ENCODE data around the gene TAF10. TPM values are rescaled to one million over a fixed set of nuclear protein-coding genes. Genes with fewer than 3 reads are reported as not detected.
A peak's percentile ranks its signal among the peaks of the same experiment; 100 is the strongest.

Gene TAF10
- total and polyA plus RNA-seq, 3 experiments from 2014 or later: 173 to 336 (median 175) TPM

- no peak overlapping the region for H3K4me3 ChIP-seq (ENCODE audit: low read length)
- H3K27ac ChIP-seq (ENCODE audit: low read depth, low read length): no peak overlapping the region
These were observed 15.2 kb upstream of the TAF10 start for GRCh38 chr11:6626971-6627761.

GRCh38 chr11:6625832-6626420 is 13.9 kb upstream of the TAF10 start:
- Mint-ChIP-seq H3K4me3 (no peak overlapping the region), H3K36me3 (peaks cover 0 to 16% (median 0%) of the 10 kb centered on the region in 3 donors), H3K4me1 (peaks cover 11 to 22% (median 22%) of the 10 kb centered on the region in 3 donors), H3K9me3 (no peaks in the 10 kb centered on the region), H3K27me3 (peaks cover 0 to 1% of the 10 kb centered on the region in 2 donors), H3K27ac (no peak overlapping the region)
- ChIA-PET POLR2A (interaction anchor here (1.5 kb wide), 1 partner anchor 13 kb away, joined by 6 read pairs; the partner anchor contains the start of gene TAF10), CTCF (interaction anchor here (0.8 kb wide), 1 partner anchor 21 kb away, joined by 3 read pairs; no protein-coding TSS in a partner anchor)
- Histone ChIP-seq H3K27ac (ENCODE audit: low read depth, low read length) (no peak overlapping the region), H3K4me3 (ENCODE audit: low read length) (no peak overlapping the region), H3K4me1 (ENCODE audit: insufficient read depth, low read length) (peaks cover 12% of the 10 kb centered on the region), H3K27me3 (ENCODE audit: insufficient read depth, low read length, poor library complexity, severe bottlenecking) (no peaks in the 10 kb centered on the region), H3K9me3 (ENCODE audit: low read length) (no peaks in the 10 kb centered on the region), H3K36me3 (ENCODE audit: insufficient read depth, low read length) (no peaks in the 10 kb centered on the region)
- peak in 1 of 5 donors; percentile 26 for DNase-seq

More at GRCh38 chr11:6626971-6627761, 15.2 kb upstream of the TAF10 start:
- peak overlapping the region; percentile 2 to 89 (median 74) for H3K27ac Mint-ChIP-seq
- ChIA-PET POLR2A (interaction anchor here (0.5 to 1.5 kb wide), 2 partner anchors 15 to 19 kb away, joined by 5 to 6 read pairs; partner anchors contain the start of gene TAF10), CTCF (interaction anchor here (1.0 to 1.6 kb wide), 5 partner anchors 8 to 56 kb away, joined by 3 to 5 read pairs (median 3); partner anchors contain the start of genes MRPL17, TAF10 and TPP1)
- Histone ChIP-seq H3K27me3 (ENCODE audit: insufficient read depth, low read length, poor library complexity, severe bottlenecking) (no peaks in the 10 kb centered on the region), H3K4me1 (ENCODE audit: insufficient read depth, low read length) (peaks cover 12% of the 10 kb centered on the region), H3K36me3 (ENCODE audit: insufficient read depth, low read length) (no peaks in the 10 kb centered on the region), H3K9me3 (ENCODE audit: low read length) (no peaks in the 10 kb centered on the region)
- peaks cover 11 to 22% (median 22%) of the 10 kb centered on the region in 3 donors for H3K4me1 Mint-ChIP-seq
- peak overlapping the region; percentile 11 to 81 (median 57) for H3K4me3 Mint-ChIP-seq
- H3K9me3 Mint-ChIP-seq: no peaks in the 10 kb centered on the region
- no peaks in the 10 kb centered on the region for H3K27me3 Mint-ChIP-seq
- no peak for DNase-seq
- peaks cover 0 to 24% (median 0%) of the 10 kb centered on the region in 3 donors for H3K36me3 Mint-ChIP-seq

DNA sequence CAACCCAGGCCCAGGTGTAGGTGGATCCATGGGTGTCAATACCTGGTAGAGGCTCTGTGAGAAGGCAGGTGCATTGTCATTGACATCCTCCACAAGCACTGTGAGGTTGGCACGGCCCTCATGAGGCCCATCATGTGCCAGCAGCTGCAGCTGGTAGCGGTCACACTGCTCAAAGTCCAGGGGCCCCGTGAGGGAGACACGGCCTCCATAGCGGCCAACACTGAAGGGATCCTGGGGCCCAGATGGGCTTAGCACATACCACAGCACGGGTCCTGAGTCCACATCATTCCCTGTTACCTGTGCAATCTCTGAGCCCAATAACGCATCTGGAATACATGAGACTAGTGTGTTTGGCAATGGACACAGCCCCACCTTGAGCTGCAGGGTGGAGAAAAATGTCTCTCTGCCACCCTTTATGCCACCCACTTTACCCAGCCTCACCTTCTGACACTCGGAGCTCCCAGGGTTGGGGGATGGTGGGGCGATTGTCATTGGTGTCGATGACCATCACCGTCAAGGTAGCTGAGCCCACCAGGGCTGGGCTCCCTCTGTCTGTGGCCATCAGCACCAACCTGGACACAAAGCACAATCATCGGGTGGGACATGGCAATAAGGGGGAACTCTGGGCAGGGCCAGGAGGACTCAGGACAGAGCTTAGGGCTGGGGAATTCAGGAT is 13.3 kb upstream of the TAF10 start:
- Mint-ChIP-seq H3K27me3 (peaks cover 0 to 1% of the 10 kb centered on the region in 2 donors), H3K4me3 (no peak overlapping the region), H3K4me1 (peaks cover 11 to 22% (median 22%) of the 10 kb centered on the region in 3 donors), H3K9me3 (no peaks in the 10 kb centered on the region), H3K36me3 (peaks cover 0 to 16% (median 0%) of the 10 kb centered on the region in 3 donors), H3K27ac (no peak overlapping the region)
- ChIA-PET POLR2A (no interaction called here), CTCF (interaction anchor here (0.8 to 1.0 kb wide), 2 partner anchors 21 to 22 kb away, joined by 3 read pairs; partner anchors contain the start of gene ILK)
- peak in 1 of 5 donors; percentile 29 for DNase-seq
- H3K27me3 ChIP-seq (ENCODE audit: insufficient read depth, low read length, poor library complexity, severe bottlenecking): no peaks in the 10 kb centered on the region
- H3K9me3 ChIP-seq (ENCODE audit: low read length): no peaks in the 10 kb centered on the region
- H3K36me3 ChIP-seq (ENCODE audit: insufficient read depth, low read length): no peaks in the 10 kb centered on the region
- no peak overlapping the region for H3K4me3 ChIP-seq (ENCODE audit: low read length)
- H3K4me1 ChIP-seq (ENCODE audit: insufficient read depth, low read length): peaks cover 12% of the 10 kb centered on the region
- H3K27ac ChIP-seq (ENCODE audit: low read depth, low read length): no peak overlapping the region

DNA sequence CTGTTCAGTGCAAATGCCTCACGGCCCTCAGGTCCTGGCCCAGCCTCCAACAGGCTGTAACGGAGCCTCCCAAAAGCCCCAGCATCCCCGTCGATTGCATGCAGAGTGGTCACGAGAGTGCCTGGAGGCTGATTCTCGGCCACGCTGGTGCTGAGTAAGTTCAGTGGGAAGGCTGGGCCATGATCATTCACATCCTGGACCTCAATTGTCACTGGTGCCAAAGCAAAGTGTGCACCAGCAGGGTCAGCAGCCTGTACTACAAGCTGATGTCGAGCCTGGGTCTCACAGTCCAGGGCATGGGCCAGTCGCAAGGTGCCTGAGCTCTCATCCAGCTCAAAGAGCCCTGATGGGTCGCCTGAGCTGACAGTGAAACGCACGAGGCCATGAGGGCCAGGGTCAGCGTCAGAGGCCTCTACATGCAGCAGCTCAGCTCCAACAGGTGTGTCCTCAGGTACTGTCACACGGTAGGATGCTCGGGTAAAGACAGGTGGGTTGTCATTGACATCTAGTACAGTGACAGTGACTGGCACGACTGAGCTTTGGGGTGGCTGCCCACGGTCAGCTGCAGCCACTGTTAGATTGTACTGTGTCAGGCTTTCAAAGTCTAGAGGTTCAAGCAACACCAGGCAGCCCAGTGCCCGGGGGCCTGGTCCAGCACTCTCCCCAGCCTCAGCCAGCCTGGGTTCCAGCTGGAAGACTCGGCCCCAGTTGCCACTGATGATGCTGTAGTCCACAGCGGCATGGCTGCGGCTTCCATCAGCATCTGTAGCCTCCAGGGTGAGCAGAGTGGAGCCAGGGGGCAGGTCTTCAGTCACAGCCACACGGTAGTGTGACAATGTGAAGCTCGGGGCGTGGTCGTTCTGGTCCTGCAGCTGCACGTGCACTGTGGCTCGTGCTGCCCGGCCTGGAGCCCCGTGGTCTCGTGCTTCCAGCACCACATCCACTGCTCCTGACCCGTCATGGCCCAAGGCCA is 11.7 kb upstream of the TAF10 start:
- H3K4me1 Mint-ChIP-seq: peaks cover 11 to 22% (median 19%) of the 10 kb centered on the region in 3 donors
- no peaks in the 10 kb centered on the region for H3K9me3 Mint-ChIP-seq
- H3K36me3 Mint-ChIP-seq: peaks cover 0 to 9% (median 0%) of the 10 kb centered on the region in 3 donors
- POLR2A ChIA-PET: no interaction called here
- no peak for DNase-seq
- Histone ChIP-seq H3K4me1 (ENCODE audit: insufficient read depth, low read length) (peaks cover 18% of the 10 kb centered on the region), H3K27ac (ENCODE audit: low read depth, low read length) (no peak overlapping the region), H3K9me3 (ENCODE audit: low read length) (no peaks in the 10 kb centered on the region), H3K27me3 (ENCODE audit: insufficient read depth, low read length, poor library complexity, severe bottlenecking) (no peaks in the 10 kb centered on the region), H3K4me3 (ENCODE audit: low read length) (no peak overlapping the region), H3K36me3 (ENCODE audit: insufficient read depth, low read length) (no peaks in the 10 kb centered on the region)
- H3K27me3 Mint-ChIP-seq: peaks cover 0 to 1% of the 10 kb centered on the region in 2 donors
- no peak overlapping the region for H3K4me3 Mint-ChIP-seq
- CTCF ChIA-PET: interaction anchor here (0.7 to 1.4 kb wide), 3 partner anchors 11 to 63 kb away, joined by 3 to 5 read pairs (median 3); no protein-coding TSS in a partner anchor
- no peak overlapping the region for H3K27ac Mint-ChIP-seq

DNA sequence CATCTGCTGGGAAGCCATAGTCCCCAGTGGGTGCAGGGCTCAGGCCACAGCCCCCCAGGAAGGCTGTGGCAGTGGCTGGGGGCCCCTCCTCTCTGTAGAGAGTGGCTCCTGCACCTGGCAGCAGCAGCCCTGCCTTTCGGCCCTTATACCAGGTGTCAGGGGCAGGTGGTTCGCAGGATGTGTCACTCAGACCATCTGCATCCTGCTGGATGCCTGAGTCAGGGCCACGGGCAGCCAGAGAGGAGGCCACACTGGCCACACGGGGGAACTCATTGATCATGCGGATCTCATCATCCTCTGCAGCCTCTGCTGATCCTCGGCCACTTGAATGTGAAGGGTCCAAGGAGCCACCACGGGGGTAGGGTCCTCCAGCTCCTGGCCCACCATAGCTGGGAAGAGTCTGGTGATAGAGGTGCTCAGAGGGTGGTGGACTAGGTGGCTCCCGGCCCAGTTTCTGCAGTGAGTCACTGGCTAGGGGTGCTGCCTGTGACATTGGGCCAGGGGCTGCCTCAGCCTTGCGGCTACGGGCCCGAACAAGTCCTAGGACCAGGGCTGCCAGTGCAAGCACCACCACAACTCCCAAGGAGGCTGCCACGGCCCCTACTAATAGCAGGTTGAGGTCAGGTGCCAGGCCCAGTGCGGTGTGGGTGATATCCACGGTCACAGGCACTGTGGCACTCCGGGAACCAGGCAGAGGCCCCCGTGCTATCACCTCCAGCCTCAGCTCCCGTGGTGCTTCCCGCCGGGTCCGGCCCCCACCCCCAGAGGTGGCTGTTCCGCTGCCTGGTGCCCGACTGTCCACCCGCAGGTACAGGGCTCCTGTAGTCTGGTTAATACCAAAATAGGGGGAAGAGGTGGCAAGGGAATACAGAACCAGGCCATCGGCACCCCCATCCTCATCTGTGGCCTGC is 10.5 kb upstream of the TAF10 start:
- Histone ChIP-seq H3K36me3 (ENCODE audit: insufficient read depth, low read length) (no peaks in the 10 kb centered on the region), H3K27me3 (ENCODE audit: insufficient read depth, low read length, poor library complexity, severe bottlenecking) (no peaks in the 10 kb centered on the region), H3K4me3 (ENCODE audit: low read length) (no peak overlapping the region), H3K9me3 (ENCODE audit: low read length) (no peaks in the 10 kb centered on the region), H3K4me1 (ENCODE audit: insufficient read depth, low read length) (peaks cover 20% of the 10 kb centered on the region), H3K27ac (ENCODE audit: low read depth, low read length) (no peak overlapping the region)
- POLR2A ChIA-PET: interaction anchor here (0.5 kb wide), 1 partner anchor 150 kb away, joined by 3 read pairs; no protein-coding TSS in a partner anchor
- CTCF ChIA-PET: interaction anchor here (0.8 to 2.8 kb wide), 5 partner anchors 11 to 133 kb away, joined by 3 to 16 read pairs (median 5); partner anchors contain the start of genes MRPL17 and TAF10
- no peak for DNase-seq
- peaks cover 0 to 9% (median 0%) of the 10 kb centered on the region in 3 donors for H3K36me3 Mint-ChIP-seq
- no peak overlapping the region for H3K27ac Mint-ChIP-seq
- H3K4me1 Mint-ChIP-seq: peaks cover 9 to 12% (median 12%) of the 10 kb centered on the region in 3 donors
- no peak overlapping the region for H3K4me3 Mint-ChIP-seq
- no peaks in the 10 kb centered on the region for H3K9me3 Mint-ChIP-seq
- H3K27me3 Mint-ChIP-seq: peaks cover 0 to 1% of the 10 kb centered on the region in 2 donors

- Histone ChIP-seq H3K27ac (ENCODE audit: low read depth, low read length) (no peak overlapping the region), H3K4me3 (ENCODE audit: low read length) (no peak overlapping the region), H3K36me3 (ENCODE audit: insufficient read depth, low read length) (no peaks in the 10 kb centered on the region), H3K4me1 (ENCODE audit: insufficient read depth, low read length) (peaks cover 19% of the 10 kb centered on the region), H3K27me3 (ENCODE audit: insufficient read depth, low read length, poor library complexity, severe bottlenecking) (no peaks in the 10 kb centered on the region), H3K9me3 (ENCODE audit: low read length) (no peaks in the 10 kb centered on the region)
- no peak for DNase-seq
- Mint-ChIP-seq H3K9me3 (no peaks in the 10 kb centered on the region), H3K4me1 (peaks cover 5 to 7% (median 5%) of the 10 kb centered on the region in 3 donors), H3K27me3 (peaks cover 0 to 1% of the 10 kb centered on the region in 2 donors), H3K27ac (no peak overlapping the region), H3K4me3 (no peak overlapping the region), H3K36me3 (peaks cover 0 to 10% (median 0%) of the 10 kb centered on the region in 3 donors)
- ChIA-PET POLR2A (interaction anchor here (1.3 kb wide), 1 partner anchor 10 kb away, joined by 4 read pairs; the partner anchor contains the start of gene TAF10), CTCF (interaction anchor here (0.8 to 2.8 kb wide), 5 partner anchors 10 to 134 kb away, joined by 3 to 16 read pairs (median 3); partner anchors contain the start of genes MRPL17 and TAF10)
These were observed 9.7 kb upstream of the TAF10 start for GRCh38 chr11:6621711-6622211.

Measured in CD8-positive, alpha-beta memory T cell (primary cell).